ENCODE measurements around the gene NME7.

The NME7 gene

GRCh38 chr1:169207797-169208520, 159.6 kb downstream of the NME7 start:
- Histone ChIP-seq H3K27me3 (ENCODE audit: control insufficient read depth, insufficient read depth, low read length) (no peaks in the 10 kb centered on the region), H3K4me3 (ENCODE audit: low read length) (no peak overlapping the region), H3K36me3 (ENCODE audit: insufficient read depth, low read length) (no peaks in the 10 kb centered on the region), H3K4me2 (ENCODE audit: low read length) (no peak overlapping the region), H3K4me1 (ENCODE audit: control insufficient read depth, insufficient read depth, low read length) (no peaks in the 10 kb centered on the region), H3K9me3 (replicated peaks; ENCODE audit: low read length) (no peaks in the 10 kb centered on the region), H3K9ac (ENCODE audit: low read depth, low read length) (no peak overlapping the region)

GRCh38 chr1:169204157-169204556, 163.4 kb downstream of the NME7 start:
- Histone ChIP-seq H3K9ac (ENCODE audit: low read depth, low read length) (no peak overlapping the region), H3K4me3 (ENCODE audit: low read length) (no peak overlapping the region), H3K27me3 (ENCODE audit: control insufficient read depth, insufficient read depth, low read length) (no peaks in the 10 kb centered on the region), H3K9me3 (replicated peaks; ENCODE audit: low read length) (no peaks in the 10 kb centered on the region), H3K36me3 (ENCODE audit: insufficient read depth, low read length) (no peaks in the 10 kb centered on the region), H3K4me2 (ENCODE audit: low read length) (no peak overlapping the region), H3K4me1 (ENCODE audit: control insufficient read depth, insufficient read depth, low read length) (no peaks in the 10 kb centered on the region)

DNA sequence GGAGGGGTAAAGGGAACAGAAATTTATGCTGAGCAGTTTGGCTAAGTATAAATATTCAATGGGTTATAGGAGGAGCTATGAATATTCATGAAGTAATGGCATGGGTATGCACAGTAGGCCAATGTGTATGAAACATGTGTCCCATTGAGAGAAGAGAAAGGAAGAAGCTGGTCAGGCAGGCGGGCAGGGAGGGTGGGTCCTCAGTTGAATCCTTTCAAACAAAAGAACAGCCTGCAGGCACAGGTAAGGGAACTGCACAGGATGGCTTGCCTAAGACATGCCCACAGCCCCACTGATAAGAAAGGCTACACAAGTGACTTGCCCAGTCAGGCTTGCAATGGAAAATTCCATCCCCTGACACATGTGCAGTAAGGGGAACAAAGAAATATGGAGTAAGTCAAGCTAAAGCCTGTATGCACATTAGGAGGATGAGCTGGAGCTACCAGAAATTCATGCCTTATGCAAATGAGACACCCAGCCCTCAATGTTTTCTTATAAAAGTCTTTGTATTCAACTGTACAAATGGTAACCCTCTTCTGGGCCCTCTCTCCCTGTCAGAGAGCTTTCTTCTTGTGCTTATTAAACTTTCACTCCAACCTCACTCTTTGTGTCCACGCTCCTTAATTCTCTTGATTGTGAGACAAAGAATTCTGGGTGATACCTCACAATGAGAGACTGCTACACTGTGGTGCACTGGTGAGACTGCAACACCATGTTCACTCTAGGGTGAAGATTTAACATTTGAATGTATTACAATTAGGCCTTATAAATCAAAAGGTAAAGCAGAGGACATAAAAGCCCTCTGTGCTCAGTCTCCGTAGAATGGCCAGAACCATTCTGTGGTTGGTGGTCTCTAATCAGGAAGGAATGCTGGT, 164.6 kb downstream of the NME7 start:
- no peak overlapping the region for H3K4me2 ChIP-seq (ENCODE audit: low read length)
- no peaks in the 10 kb centered on the region for H3K9me3 ChIP-seq (replicated peaks; ENCODE audit: low read length)
- no peaks in the 10 kb centered on the region for H3K36me3 ChIP-seq (ENCODE audit: insufficient read depth, low read length)
- no peak overlapping the region for H3K4me3 ChIP-seq (ENCODE audit: low read length)
- H3K4me1 ChIP-seq (ENCODE audit: control insufficient read depth, insufficient read depth, low read length): no peaks in the 10 kb centered on the region
- no peak overlapping the region for H3K9ac ChIP-seq (ENCODE audit: low read depth, low read length)
- H3K27me3 ChIP-seq (ENCODE audit: control insufficient read depth, insufficient read depth, low read length): no peaks in the 10 kb centered on the region

DNA sequence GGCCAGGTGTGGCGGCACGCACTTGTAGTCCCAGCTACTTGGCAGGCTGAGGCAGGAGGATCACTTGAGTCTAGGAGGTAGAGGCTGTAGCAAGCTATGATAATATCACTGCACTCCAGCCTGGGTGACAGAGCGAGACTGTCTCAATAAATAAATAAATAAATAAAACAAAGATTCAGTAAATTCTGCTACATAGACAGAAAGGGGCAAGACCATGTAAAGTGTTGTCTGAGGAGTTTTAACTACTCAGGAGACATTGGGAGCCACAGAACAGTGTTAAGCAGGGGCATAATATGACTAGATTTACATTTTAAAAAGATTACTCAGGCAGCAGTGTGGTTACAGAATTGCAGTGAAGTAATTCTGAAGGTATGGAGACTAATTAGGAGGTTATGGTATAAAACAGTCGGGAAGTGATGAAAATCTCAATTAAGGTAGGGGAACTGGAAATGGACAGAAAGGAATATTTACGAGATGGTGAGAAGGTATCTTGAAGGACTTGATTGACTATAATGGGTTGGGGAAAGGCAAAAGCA, 166.4 kb downstream of the NME7 start:
- Histone ChIP-seq H3K4me3 (ENCODE audit: low read length) (no peak overlapping the region), H3K36me3 (ENCODE audit: insufficient read depth, low read length) (no peaks in the 10 kb centered on the region), H3K9ac (ENCODE audit: low read depth, low read length) (no peak overlapping the region), H3K4me1 (ENCODE audit: control insufficient read depth, insufficient read depth, low read length) (no peaks in the 10 kb centered on the region), H3K9me3 (replicated peaks; ENCODE audit: low read length) (no peaks in the 10 kb centered on the region), H3K4me2 (ENCODE audit: low read length) (no peak overlapping the region), H3K27me3 (ENCODE audit: control insufficient read depth, insufficient read depth, low read length) (no peaks in the 10 kb centered on the region)

DNA sequence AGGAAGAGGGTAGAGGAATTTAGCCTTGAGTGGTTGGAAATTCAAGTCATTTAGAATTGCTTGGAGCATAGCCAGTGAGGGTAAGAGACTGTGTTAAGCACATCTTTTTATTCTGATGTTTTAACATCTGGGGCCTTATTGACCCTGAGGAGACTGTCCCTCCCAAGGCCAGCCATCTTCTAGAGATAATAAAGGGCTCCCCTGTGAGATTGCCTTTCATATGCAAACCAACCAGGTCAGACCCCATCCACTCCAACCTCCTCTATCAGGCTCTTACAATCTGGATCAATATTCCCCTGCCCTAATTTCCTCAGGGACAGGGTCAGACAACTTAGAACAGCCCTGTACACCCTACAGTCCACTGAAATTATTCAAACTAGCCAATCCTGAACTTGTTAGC, 167.3 kb downstream of the NME7 start:
- no peaks in the 10 kb centered on the region for H3K36me3 ChIP-seq (ENCODE audit: insufficient read depth, low read length)
- H3K9me3 ChIP-seq (replicated peaks; ENCODE audit: low read length): no peaks in the 10 kb centered on the region
- no peak overlapping the region for H3K4me3 ChIP-seq (ENCODE audit: low read length)
- H3K9ac ChIP-seq (ENCODE audit: low read depth, low read length): no peak overlapping the region
- H3K27me3 ChIP-seq (ENCODE audit: control insufficient read depth, insufficient read depth, low read length): no peaks in the 10 kb centered on the region
- no peak overlapping the region for H3K4me2 ChIP-seq (ENCODE audit: low read length)
- no peaks in the 10 kb centered on the region for H3K4me1 ChIP-seq (ENCODE audit: control insufficient read depth, insufficient read depth, low read length)

DNA sequence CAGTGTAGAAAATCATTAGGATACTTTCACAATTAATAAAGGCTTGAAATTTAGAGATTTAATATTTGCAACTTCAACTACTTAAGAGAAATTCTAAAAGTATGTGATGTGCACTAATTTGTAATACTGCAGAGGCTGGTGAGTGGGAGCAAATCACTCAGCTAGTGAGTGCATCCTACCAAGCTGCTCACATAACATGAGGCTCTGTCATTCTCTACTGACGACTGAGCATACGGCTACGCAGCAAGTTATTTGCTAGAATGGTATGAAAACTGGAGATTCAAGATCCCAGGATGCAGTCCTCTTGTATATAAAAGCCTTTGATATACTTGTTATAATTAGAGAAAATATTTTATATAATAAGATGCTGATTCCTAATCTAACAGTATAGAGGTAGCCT, 171.0 kb downstream of the NME7 start:
- Histone ChIP-seq H3K4me2 (ENCODE audit: low read length) (no peak overlapping the region), H3K4me1 (ENCODE audit: control insufficient read depth, insufficient read depth, low read length) (no peaks in the 10 kb centered on the region), H3K36me3 (ENCODE audit: insufficient read depth, low read length) (no peaks in the 10 kb centered on the region)

DNA sequence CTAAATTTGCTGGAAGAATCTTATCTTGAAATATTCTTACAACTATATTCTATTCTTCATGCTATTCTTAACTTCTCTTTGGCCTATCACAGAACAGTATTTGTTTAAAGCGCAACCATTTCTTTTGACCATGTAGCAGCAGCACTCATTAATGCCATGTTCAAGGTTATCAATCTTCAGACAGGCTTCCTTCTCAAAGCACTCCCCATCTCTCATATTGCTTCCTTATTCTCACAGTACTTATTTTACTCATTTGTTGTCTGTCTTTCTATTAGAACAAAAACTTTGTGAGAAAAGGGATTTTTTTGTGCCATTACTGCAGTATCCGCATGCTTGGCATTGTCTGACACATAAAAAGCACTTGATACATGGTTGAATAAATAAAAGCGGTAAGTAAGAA, 171.4 kb downstream of the NME7 start:
- no peak overlapping the region for H3K4me2 ChIP-seq (ENCODE audit: low read length)
- H3K27me3 ChIP-seq (ENCODE audit: control insufficient read depth, insufficient read depth, low read length): no peaks in the 10 kb centered on the region
- H3K4me3 ChIP-seq (ENCODE audit: low read length): no peak overlapping the region
- no peak overlapping the region for H3K9ac ChIP-seq (ENCODE audit: low read depth, low read length)
- H3K4me1 ChIP-seq (ENCODE audit: control insufficient read depth, insufficient read depth, low read length): no peaks in the 10 kb centered on the region
- no peaks in the 10 kb centered on the region for H3K36me3 ChIP-seq (ENCODE audit: insufficient read depth, low read length)
- no peaks in the 10 kb centered on the region for H3K9me3 ChIP-seq (replicated peaks; ENCODE audit: low read length)

More for the DNA sequence above, 171.0 kb downstream of the NME7 start:
- no peaks in the 10 kb centered on the region for H3K9me3 ChIP-seq (replicated peaks; ENCODE audit: low read length)
- no peak overlapping the region for H3K4me3 ChIP-seq (ENCODE audit: low read length)
- H3K27me3 ChIP-seq (ENCODE audit: control insufficient read depth, insufficient read depth, low read length): no peaks in the 10 kb centered on the region
- no peak overlapping the region for H3K9ac ChIP-seq (ENCODE audit: low read depth, low read length)

GRCh38 chr1:169193191-169193850, 174.3 kb downstream of the NME7 start:
- no peaks in the 10 kb centered on the region for H3K27me3 ChIP-seq (ENCODE audit: control insufficient read depth, insufficient read depth, low read length)

GRCh38 chr1:169186106-169186505, 181.5 kb downstream of the NME7 start:
- H3K4me3 ChIP-seq (ENCODE audit: low read length): no peak overlapping the region

More at GRCh38 chr1:169193191-169193850, 174.3 kb downstream of the NME7 start:
- H3K9me3 ChIP-seq (replicated peaks; ENCODE audit: low read length): no peaks in the 10 kb centered on the region
- H3K36me3 ChIP-seq (ENCODE audit: insufficient read depth, low read length): no peaks in the 10 kb centered on the region
- no peak overlapping the region for H3K4me3 ChIP-seq (ENCODE audit: low read length)
- no peak overlapping the region for H3K9ac ChIP-seq (ENCODE audit: low read depth, low read length)
- H3K4me1 ChIP-seq (ENCODE audit: control insufficient read depth, insufficient read depth, low read length): no peaks in the 10 kb centered on the region
- H3K4me2 ChIP-seq (ENCODE audit: low read length): no peak overlapping the region

DNA sequence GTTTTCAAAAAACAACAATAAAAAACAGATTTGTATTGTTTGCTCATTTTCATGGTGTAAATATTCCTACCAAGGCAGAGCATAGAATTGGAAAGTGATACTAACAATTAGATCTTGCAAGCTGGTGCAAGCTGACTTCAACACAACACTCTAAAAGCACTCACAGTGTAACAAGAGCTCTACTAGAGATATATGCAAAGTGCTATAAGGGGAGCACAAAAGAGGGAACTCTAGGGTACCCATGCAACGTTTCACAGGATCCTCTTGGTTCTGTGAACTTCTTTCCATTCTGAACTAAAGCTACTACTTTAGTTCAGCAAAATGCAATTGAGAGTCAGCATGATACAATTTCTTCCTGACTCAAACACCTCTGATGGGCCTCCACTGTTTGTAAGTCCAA, 182.8 kb downstream of the NME7 start:
- no peak overlapping the region for H3K9ac ChIP-seq (ENCODE audit: low read depth, low read length)
- no peaks in the 10 kb centered on the region for H3K36me3 ChIP-seq (ENCODE audit: insufficient read depth, low read length)
- no peaks in the 10 kb centered on the region for H3K27me3 ChIP-seq (ENCODE audit: control insufficient read depth, insufficient read depth, low read length)
- no peak overlapping the region for H3K4me3 ChIP-seq (ENCODE audit: low read length)
- no peaks in the 10 kb centered on the region for H3K9me3 ChIP-seq (replicated peaks; ENCODE audit: low read length)
- H3K4me2 ChIP-seq (ENCODE audit: low read length): no peak overlapping the region
- no peaks in the 10 kb centered on the region for H3K4me1 ChIP-seq (ENCODE audit: control insufficient read depth, insufficient read depth, low read length)

More at GRCh38 chr1:169186106-169186505, 181.5 kb downstream of the NME7 start:
- H3K36me3 ChIP-seq (ENCODE audit: insufficient read depth, low read length): no peaks in the 10 kb centered on the region
- H3K9ac ChIP-seq (ENCODE audit: low read depth, low read length): no peak overlapping the region
- H3K9me3 ChIP-seq (replicated peaks; ENCODE audit: low read length): no peaks in the 10 kb centered on the region
- no peak overlapping the region for H3K4me2 ChIP-seq (ENCODE audit: low read length)
- no peaks in the 10 kb centered on the region for H3K4me1 ChIP-seq (ENCODE audit: control insufficient read depth, insufficient read depth, low read length)
- H3K27me3 ChIP-seq (ENCODE audit: control insufficient read depth, insufficient read depth, low read length): no peaks in the 10 kb centered on the region

GRCh38 chr1:169180174-169180573, 187.4 kb downstream of the NME7 start:
- no peaks in the 10 kb centered on the region for H3K4me1 ChIP-seq (ENCODE audit: control insufficient read depth, insufficient read depth, low read length)
- no peak overlapping the region for H3K4me2 ChIP-seq (ENCODE audit: low read length)
- no peak overlapping the region for H3K9ac ChIP-seq (ENCODE audit: low read depth, low read length)
- H3K4me3 ChIP-seq (ENCODE audit: low read length): no peak overlapping the region
- H3K27me3 ChIP-seq (ENCODE audit: control insufficient read depth, insufficient read depth, low read length): no peaks in the 10 kb centered on the region
- H3K9me3 ChIP-seq (replicated peaks; ENCODE audit: low read length): no peaks in the 10 kb centered on the region
- no peaks in the 10 kb centered on the region for H3K36me3 ChIP-seq (ENCODE audit: insufficient read depth, low read length)

All from skeletal muscle satellite cell (primary cell).